Measurements from ENCODE around the gene TBX4.

TBX4 gene

GRCh38 chr17:61494325-61495160 lies 42.3 kb downstream of the TBX4 start:
- Histone ChIP-seq H3K4me3 (ENCODE audit: low read length) (no peak overlapping the region), H3K4me1 (ENCODE audit: control insufficient read depth, low read depth, low read length) (peaks cover 5% of the 10 kb centered on the region), H3K9ac (ENCODE audit: low read length) (no peak overlapping the region), H3K27me3 (ENCODE audit: control insufficient read depth, insufficient read depth, low read length) (no peaks in the 10 kb centered on the region), H3K36me3 (ENCODE audit: control insufficient read depth, low read depth, low read length) (no peaks in the 10 kb centered on the region), H3K27ac (ENCODE audit: low read length) (no peak overlapping the region), H3K9me3 (ENCODE audit: control insufficient read depth, low read depth, low read length) (no peaks in the 10 kb centered on the region)

- no peak overlapping the region for H3K27ac ChIP-seq (ENCODE audit: low read length)
- no peak overlapping the region for H3K4me3 ChIP-seq (ENCODE audit: low read length)
- H3K27me3 ChIP-seq (ENCODE audit: control insufficient read depth, insufficient read depth, low read length) = no peaks in the 10 kb centered on the region
- no peaks in the 10 kb centered on the region for H3K9me3 ChIP-seq (ENCODE audit: control insufficient read depth, low read depth, low read length)
- H3K9ac ChIP-seq (ENCODE audit: low read length) = no peak overlapping the region
- no peaks in the 10 kb centered on the region for H3K36me3 ChIP-seq (ENCODE audit: control insufficient read depth, low read depth, low read length)
- peaks cover 5% of the 10 kb centered on the region for H3K4me1 ChIP-seq (ENCODE audit: control insufficient read depth, low read depth, low read length)
Measured at GRCh38 chr17:61495161-61495857, 43.1 kb downstream of the TBX4 start.

GRCh38 chr17:61496174-61496956 lies 44.1 kb downstream of the TBX4 start:
- H3K27ac ChIP-seq (ENCODE audit: low read length) = no peak overlapping the region
- H3K4me3 ChIP-seq (ENCODE audit: low read length) = no peak overlapping the region
- no peaks in the 10 kb centered on the region for H3K27me3 ChIP-seq (ENCODE audit: control insufficient read depth, insufficient read depth, low read length)
- no peak overlapping the region for H3K9ac ChIP-seq (ENCODE audit: low read length)
- H3K4me1 ChIP-seq (ENCODE audit: control insufficient read depth, low read depth, low read length) = peaks cover 5% of the 10 kb centered on the region
- no peaks in the 10 kb centered on the region for H3K36me3 ChIP-seq (ENCODE audit: control insufficient read depth, low read depth, low read length)
- no peaks in the 10 kb centered on the region for H3K9me3 ChIP-seq (ENCODE audit: control insufficient read depth, low read depth, low read length)

- no peak overlapping the region for H3K4me3 ChIP-seq (ENCODE audit: low read length)
- H3K27ac ChIP-seq (ENCODE audit: low read length) = no peak overlapping the region
- H3K9ac ChIP-seq (ENCODE audit: low read length) = no peak overlapping the region
- H3K27me3 ChIP-seq (ENCODE audit: control insufficient read depth, insufficient read depth, low read length) = no peaks in the 10 kb centered on the region
- no peaks in the 10 kb centered on the region for H3K9me3 ChIP-seq (ENCODE audit: control insufficient read depth, low read depth, low read length)
- H3K36me3 ChIP-seq (ENCODE audit: control insufficient read depth, low read depth, low read length) = no peaks in the 10 kb centered on the region
- peaks cover 5% of the 10 kb centered on the region for H3K4me1 ChIP-seq (ENCODE audit: control insufficient read depth, low read depth, low read length)
Measured at GRCh38 chr17:61496957-61497653, 44.9 kb downstream of the TBX4 start.

- Histone ChIP-seq H3K4me1 (ENCODE audit: control insufficient read depth, low read depth, low read length) (peaks cover 5% of the 10 kb centered on the region), H3K27me3 (ENCODE audit: control insufficient read depth, insufficient read depth, low read length) (no peaks in the 10 kb centered on the region), H3K9ac (ENCODE audit: low read length) (no peak overlapping the region), H3K9me3 (ENCODE audit: control insufficient read depth, low read depth, low read length) (no peaks in the 10 kb centered on the region), H3K27ac (ENCODE audit: low read length) (no peak overlapping the region), H3K4me3 (ENCODE audit: low read length) (no peak overlapping the region), H3K36me3 (ENCODE audit: control insufficient read depth, low read depth, low read length) (no peaks in the 10 kb centered on the region)
Measured at GRCh38 chr17:61498042-61498994, 46.1 kb downstream of the TBX4 start.

- Histone ChIP-seq H3K4me1 (ENCODE audit: control insufficient read depth, low read depth, low read length) (peaks cover 5% of the 10 kb centered on the region), H3K27me3 (ENCODE audit: control insufficient read depth, insufficient read depth, low read length) (no peaks in the 10 kb centered on the region), H3K9ac (ENCODE audit: low read length) (no peak overlapping the region), H3K9me3 (ENCODE audit: control insufficient read depth, low read depth, low read length) (no peaks in the 10 kb centered on the region), H3K27ac (ENCODE audit: low read length) (no peak overlapping the region), H3K36me3 (ENCODE audit: control insufficient read depth, low read depth, low read length) (no peaks in the 10 kb centered on the region), H3K4me3 (ENCODE audit: low read length) (no peak overlapping the region)
Measured at GRCh38 chr17:61499632-61500031, 47.4 kb downstream of the TBX4 start.

GRCh38 chr17:61500287-61500686 lies 48.1 kb downstream of the TBX4 start:
- Histone ChIP-seq H3K9me3 (ENCODE audit: control insufficient read depth, low read depth, low read length) (no peaks in the 10 kb centered on the region), H3K27me3 (ENCODE audit: control insufficient read depth, insufficient read depth, low read length) (no peaks in the 10 kb centered on the region), H3K27ac (ENCODE audit: low read length) (no peak overlapping the region), H3K4me1 (ENCODE audit: control insufficient read depth, low read depth, low read length) (peaks cover 5% of the 10 kb centered on the region), H3K4me3 (ENCODE audit: low read length) (no peak overlapping the region), H3K36me3 (ENCODE audit: control insufficient read depth, low read depth, low read length) (no peaks in the 10 kb centered on the region), H3K9ac (ENCODE audit: low read length) (no peak overlapping the region)

GRCh38 chr17:61502292-61502691 lies 50.1 kb downstream of the TBX4 start:
- no peaks in the 10 kb centered on the region for H3K36me3 ChIP-seq (ENCODE audit: control insufficient read depth, low read depth, low read length)
- no peak overlapping the region for H3K9ac ChIP-seq (ENCODE audit: low read length)
- H3K27ac ChIP-seq (ENCODE audit: low read length) = no peak overlapping the region
- no peak overlapping the region for H3K4me3 ChIP-seq (ENCODE audit: low read length)
- no peaks in the 10 kb centered on the region for H3K4me1 ChIP-seq (ENCODE audit: control insufficient read depth, low read depth, low read length)
- no peaks in the 10 kb centered on the region for H3K9me3 ChIP-seq (ENCODE audit: control insufficient read depth, low read depth, low read length)
- no peaks in the 10 kb centered on the region for H3K27me3 ChIP-seq (ENCODE audit: control insufficient read depth, insufficient read depth, low read length)

- Histone ChIP-seq H3K4me3 (ENCODE audit: low read length) (no peak overlapping the region), H3K36me3 (ENCODE audit: control insufficient read depth, low read depth, low read length) (no peaks in the 10 kb centered on the region), H3K4me1 (ENCODE audit: control insufficient read depth, low read depth, low read length) (no peaks in the 10 kb centered on the region), H3K9ac (ENCODE audit: low read length) (no peak overlapping the region), H3K27me3 (ENCODE audit: control insufficient read depth, insufficient read depth, low read length) (no peaks in the 10 kb centered on the region), H3K9me3 (ENCODE audit: control insufficient read depth, low read depth, low read length) (no peaks in the 10 kb centered on the region), H3K27ac (ENCODE audit: low read length) (no peak overlapping the region)
Measured at GRCh38 chr17:61503961-61504360, 51.7 kb downstream of the TBX4 start.

DNA sequence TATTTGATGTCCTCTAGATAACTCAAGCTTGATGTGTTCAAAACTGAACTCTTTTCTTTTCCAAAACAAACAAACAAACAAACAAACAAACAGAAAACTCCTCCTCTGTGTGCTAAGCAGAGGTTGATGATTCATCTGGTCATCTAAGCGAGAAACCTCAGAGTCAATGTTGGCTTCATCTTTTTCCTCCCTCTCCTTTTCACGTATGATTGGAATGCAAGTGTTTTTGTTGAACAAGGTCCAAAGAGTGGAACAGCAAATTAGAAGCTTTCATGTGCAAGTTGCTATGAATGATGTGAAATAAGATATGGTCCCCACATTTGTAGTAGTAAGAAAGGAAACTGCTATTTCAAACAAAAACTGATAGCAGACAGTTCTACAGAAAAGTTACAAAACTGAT lies 52.5 kb downstream of the TBX4 start:
- Histone ChIP-seq H3K4me3 (ENCODE audit: low read length) (no peak overlapping the region), H3K9ac (ENCODE audit: low read length) (no peak overlapping the region), H3K36me3 (ENCODE audit: control insufficient read depth, low read depth, low read length) (no peaks in the 10 kb centered on the region), H3K27ac (ENCODE audit: low read length) (no peak overlapping the region), H3K27me3 (ENCODE audit: control insufficient read depth, insufficient read depth, low read length) (no peaks in the 10 kb centered on the region), H3K4me1 (ENCODE audit: control insufficient read depth, low read depth, low read length) (no peaks in the 10 kb centered on the region), H3K9me3 (ENCODE audit: control insufficient read depth, low read depth, low read length) (no peaks in the 10 kb centered on the region)
